Psoas muscle (tissue), 8 donors: Measurements from ENCODE around the gene SLC9A5. TPM values are rescaled to one million over a fixed set of nuclear protein-coding genes. Genes with fewer than 3 reads are reported as not detected.

Source experiments
- ATAC-seq, 4 donors: fragments of 200-7000 bp; cut with Tn5 transposase; one replicate each; pipeline ENCODE4 v1.9.1; 2020; ENCODE audit warnings: moderate library complexity in 3 of 4, mild to moderate bottlenecking in 2 of 4
- DNase-seq, 2 donors: peaks; one replicate each; pipeline ENCODE4 v3.0.0-alpha.2; 2020
- H3K27ac ChIP-seq: fragments of 200-600 bp; one replicate; pipeline ENCODE4 v1.8.0; 2022
- H3K27me3 ChIP-seq, 3 donors: fragments of 200-600 bp in 1 of 3; one replicate each; pipeline versions ENCODE4 v1.6.1 to v1.8.0; 2013 to 2022; ENCODE audit warnings: low read length in 2 of 3, mild to moderate bottlenecking in 2 of 3, moderate library complexity in 1 of 3; ENCODE audit not compliant: insufficient read depth in 3 of 3
- H3K36me3 ChIP-seq, 2 donors: fragments of 200-600 bp in 1 of 2; one replicate each; pipeline versions ENCODE4 v1.6.1 to v1.8.0; 2013 to 2022; ENCODE audit warnings: low read depth in 1 of 2, mild to moderate bottlenecking in 1 of 2, moderate library complexity in 1 of 2; ENCODE audit not compliant: insufficient read depth in 1 of 2
- H3K4me1 ChIP-seq: fragments of 200-600 bp; one replicate; pipeline ENCODE4 v1.8.0; 2022
- H3K4me3 ChIP-seq: fragments of 200-600 bp; one replicate; pipeline ENCODE4 v1.8.0; 2022; ENCODE audit warnings: mild to moderate bottlenecking
- H3K9me3 ChIP-seq: fragments of 200-600 bp; one replicate; pipeline ENCODE4 v1.8.0; 2022
- WGBS, 3 donors: extraction: QIAGEN DNeasy Blood & Tissue Kit; methylation state at CpG; one replicate each; pipeline versions ENCODE4 v1.1.6 to v1.1.7; 2013; 5-methylcytosine and 5-hydroxymethylcytosine counted together
- intact Hi-C, 2 donors: fragments of 100-400 bp; cut with DNase I; formaldehyde crosslinking; loops; one replicate each; pipeline versions ENCODE4 v1.11.0 to v1.14.2; 2022
- polyA plus RNA-seq, 3 donors: library from polyadenylated mRNA; stranded (reverse); fragments of 200-250 nt; gene quantifications; one replicate each; pipeline ENCODE4 v1.2.3, GENCODE V29; 2013
- total RNA-seq, 4 donors: library from RNA; stranded (reverse); fragmentation: NEBNext Ultra II Directional in 2 of 4; extraction: Animal tissue kit (Norgen Biotek cat#: 25700) in 2 of 4; gene quantifications; one replicate each; pipeline versions ENCODE4 v1.2.1 to v1.2.4, GENCODE V29; 2021 to 2023
- TF ChIP-seq, protein P1 (sequence below): fragments of 200-600 bp; IDR thresholded peaks from one replicate; pipeline ENCODE4 v1.8.0; 2022; ENCODE audit warnings: antibody characterized with exemption
- donor health status: healthy with polysubstance abuse.
- donor health status: DM: no; HTN: no; CAD: no; lungs with moderate emphysema.
- donor health status: Bipolar disorder and iron deficiency.
- donor health status: healthy.
- donor health status: DM: yes; HTN: yes; CAD: no.
- donor health status: DM: no; HTN: no; CAD: no.
- donor health status: DM: no; HTN: no; CAD: no.
- donor health status: DM: yes; HTN: yes; CAD: no.

Gene SLC9A5
- total and polyA plus RNA-seq, 7 donors: 0.52 to 1.7 (median 1.1) TPM

- no peak overlapping the region for H3K27ac ChIP-seq
- DNase-seq (peak; percentile 5 to 30), ATAC-seq (no peak)
- WGBS, 3 donors: 83 to 84% (median 84%) methylated on average over 9 of the region's 9 CpGs
- H3K27me3 ChIP-seq: no peaks in the 10 kb centered on the region
- no peaks in the 10 kb centered on the region for H3K9me3 ChIP-seq
- no peak overlapping the region for H3K4me3 ChIP-seq
- peaks cover 10% of the 10 kb centered on the region for H3K4me1 ChIP-seq
- H3K36me3 ChIP-seq: no peaks in the 10 kb centered on the region
- TF ChIP-seq, protein P1, sequence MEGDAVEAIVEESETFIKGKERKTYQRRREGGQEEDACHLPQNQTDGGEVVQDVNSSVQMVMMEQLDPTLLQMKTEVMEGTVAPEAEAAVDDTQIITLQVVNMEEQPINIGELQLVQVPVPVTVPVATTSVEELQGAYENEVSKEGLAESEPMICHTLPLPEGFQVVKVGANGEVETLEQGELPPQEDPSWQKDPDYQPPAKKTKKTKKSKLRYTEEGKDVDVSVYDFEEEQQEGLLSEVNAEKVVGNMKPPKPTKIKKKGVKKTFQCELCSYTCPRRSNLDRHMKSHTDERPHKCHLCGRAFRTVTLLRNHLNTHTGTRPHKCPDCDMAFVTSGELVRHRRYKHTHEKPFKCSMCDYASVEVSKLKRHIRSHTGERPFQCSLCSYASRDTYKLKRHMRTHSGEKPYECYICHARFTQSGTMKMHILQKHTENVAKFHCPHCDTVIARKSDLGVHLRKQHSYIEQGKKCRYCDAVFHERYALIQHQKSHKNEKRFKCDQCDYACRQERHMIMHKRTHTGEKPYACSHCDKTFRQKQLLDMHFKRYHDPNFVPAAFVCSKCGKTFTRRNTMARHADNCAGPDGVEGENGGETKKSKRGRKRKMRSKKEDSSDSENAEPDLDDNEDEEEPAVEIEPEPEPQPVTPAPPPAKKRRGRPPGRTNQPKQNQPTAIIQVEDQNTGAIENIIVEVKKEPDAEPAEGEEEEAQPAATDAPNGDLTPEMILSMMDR: no peak
- intact Hi-C loops: loop anchor here in 1 of 2 donors (10.0 kb wide), 1 partner anchor 151 kb away; the partner anchor contains the start of gene ZDHHC1
Observed at GRCh38 chr16:67264277-67264676, 15.5 kb downstream of the SLC9A5 start.

DNA sequence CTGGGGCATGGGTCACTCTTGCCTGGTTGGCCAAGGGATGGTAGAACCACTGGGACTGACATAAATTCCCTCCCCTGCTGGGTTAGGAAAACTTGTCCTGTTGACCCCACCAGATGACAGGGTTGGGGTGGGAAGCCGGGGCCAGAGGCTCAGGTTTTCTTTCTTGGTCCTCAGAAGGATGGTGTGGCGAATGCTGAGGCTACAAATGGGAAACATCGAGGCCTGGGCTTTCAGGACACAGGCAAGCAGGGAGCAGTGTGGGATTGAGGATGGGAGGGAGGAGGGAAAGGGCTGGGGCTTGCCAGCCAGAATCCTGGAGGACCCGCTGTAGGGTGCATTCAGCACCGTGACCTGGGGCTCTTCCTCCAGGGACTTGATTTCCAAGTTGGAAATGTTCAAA lies 16.1 kb downstream of the SLC9A5 start:
- Histone ChIP-seq H3K27ac (no peak overlapping the region), H3K9me3 (no peaks in the 10 kb centered on the region), H3K4me3 (no peak overlapping the region), H3K4me1 (peaks cover 10% of the 10 kb centered on the region), H3K36me3 (no peaks in the 10 kb centered on the region), H3K27me3 (no peaks in the 10 kb centered on the region)
- ATAC-seq: no peak
- DNase-seq: peak in 1 of 2 donors; percentile 13
- TF ChIP-seq, protein P1: no peak
- intact Hi-C loops: loop anchor here in 1 of 2 donors (10.0 kb wide), 1 partner anchor 150 kb away; the partner anchor contains the start of gene ZDHHC1
- WGBS, 3 donors: 88 to 91% (median 89%) methylated on average over 5 of the region's 5 CpGs

DNA sequence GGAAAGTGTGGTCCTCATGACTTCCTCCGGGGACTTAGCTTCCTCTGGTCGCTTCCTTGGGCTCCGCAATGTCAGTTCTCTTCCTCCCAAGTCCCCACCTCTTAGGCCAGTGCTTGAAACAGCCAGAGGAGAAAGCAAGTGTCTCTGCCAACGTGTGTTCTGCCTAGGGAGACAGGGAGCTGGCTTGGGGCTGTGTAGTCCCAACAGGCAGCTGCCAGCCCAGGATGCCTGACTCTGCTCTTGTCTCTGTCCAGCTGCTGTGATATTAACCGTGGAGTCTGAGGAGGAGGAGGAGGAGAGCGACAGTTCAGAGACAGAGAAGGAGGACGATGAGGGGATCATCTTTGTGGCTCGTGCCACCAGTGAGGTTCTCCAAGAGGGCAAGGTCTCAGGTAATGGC lies 17.1 kb downstream of the SLC9A5 start:
- intact Hi-C loops: loop anchor here in 1 of 2 donors (10.0 kb wide), 1 partner anchor 149 kb away; the partner anchor contains the start of gene ZDHHC1

GRCh38 chr16:67268136-67268579 lies 19.4 kb downstream of the SLC9A5 start:
- H3K36me3 ChIP-seq: no peaks in the 10 kb centered on the region
- no peak overlapping the region for H3K27ac ChIP-seq
- DNase-seq (peak; percentile 61 to 66), ATAC-seq (peak in 1 of 4 donors; percentile 61)
- no peaks in the 10 kb centered on the region for H3K27me3 ChIP-seq
- intact Hi-C loops: loop anchor here in 1 of 2 donors (10.0 kb wide), 1 partner anchor 147 kb away; the partner anchor contains the start of gene ZDHHC1
- WGBS, 3 donors: 57 to 73% (median 65%) methylated on average over 5 of the region's 5 CpGs
- TF ChIP-seq, protein P1: no peak
- H3K4me1 ChIP-seq: no peaks in the 10 kb centered on the region
- no peak overlapping the region for H3K4me3 ChIP-seq
- H3K9me3 ChIP-seq: no peaks in the 10 kb centered on the region

More for the DNA sequence above, 17.1 kb downstream of the SLC9A5 start:
- TF ChIP-seq, protein P1: no peak
- Histone ChIP-seq H3K9me3 (no peaks in the 10 kb centered on the region), H3K4me1 (peaks cover 3% of the 10 kb centered on the region), H3K4me3 (no peak overlapping the region), H3K27ac (no peak overlapping the region), H3K27me3 (no peaks in the 10 kb centered on the region), H3K36me3 (no peaks in the 10 kb centered on the region)
- WGBS, 3 donors: 58 to 73% (median 69%) methylated on average over 8 of the region's 8 CpGs
- no peak for ATAC-seq
- peak; percentile 5 to 20 for DNase-seq
